Measurements from ENCODE around the gene NRP1.

The NRP1 gene

GRCh38 chr10:33248638-33249037 lies 85.8 kb downstream of the NRP1 start:
- peak; percentile 90 for DNase-seq (ENCODE audit: low read depth)
- TF ChIP-seq CTCF (conservative IDR thresholded peaks at IDR 0.05; ENCODE audit: low read length): 0 out of 2 replicates have a peak, but pooled peaks have one; percentile 5
- no peak overlapping the region for H3K4me3 ChIP-seq (ENCODE audit: low read length)

- H3K4me3 ChIP-seq (ENCODE audit: low read length): no peak overlapping the region
- no peak for DNase-seq (ENCODE audit: low read depth)
- TF ChIP-seq CTCF (conservative IDR thresholded peaks at IDR 0.05; ENCODE audit: low read length): no peak
Measured at GRCh38 chr10:33247221-33247922, 87.1 kb downstream of the NRP1 start.

- no peak for TF ChIP-seq CTCF (conservative IDR thresholded peaks at IDR 0.05; ENCODE audit: low read length)
- no peak overlapping the region for H3K4me3 ChIP-seq (ENCODE audit: low read length)
- no peak for DNase-seq (ENCODE audit: low read depth)
Measured at GRCh38 chr10:33245343-33245742, 89.1 kb downstream of the NRP1 start.

- no peak overlapping the region for H3K4me3 ChIP-seq (ENCODE audit: low read length)
- TF ChIP-seq CTCF (conservative IDR thresholded peaks at IDR 0.05; ENCODE audit: low read length): no peak
- DNase-seq (ENCODE audit: low read depth): no peak
Measured at GRCh38 chr10:33244354-33244967, 90.0 kb downstream of the NRP1 start.

- DNase-seq (ENCODE audit: low read depth): no peak
- no peak overlapping the region for H3K4me3 ChIP-seq (ENCODE audit: low read length)
- no peak for TF ChIP-seq CTCF (conservative IDR thresholded peaks at IDR 0.05; ENCODE audit: low read length)
Measured at GRCh38 chr10:33243703-33244102, 90.8 kb downstream of the NRP1 start.

- TF ChIP-seq CTCF (conservative IDR thresholded peaks at IDR 0.05; ENCODE audit: low read length): no peak
- H3K4me3 ChIP-seq (ENCODE audit: low read length): no peak overlapping the region
- no peak for DNase-seq (ENCODE audit: low read depth)
Measured at GRCh38 chr10:33242931-33243330, 91.5 kb downstream of the NRP1 start.

- H3K4me3 ChIP-seq (ENCODE audit: low read length): 0 out of 2 replicates have a peak overlapping the region, but pooled peaks have one; percentile 1
- peak; percentile 81 for DNase-seq (ENCODE audit: low read depth)
- no peak for TF ChIP-seq CTCF (conservative IDR thresholded peaks at IDR 0.05; ENCODE audit: low read length)
Measured at GRCh38 chr10:33241351-33241750, 93.1 kb downstream of the NRP1 start.
